ENCODE results near the gene LPIN1. TPM values are rescaled to one million over a fixed set of nuclear protein-coding genes. Genes with fewer than 3 reads are reported as not detected.

LPIN1 gene
- total and polyA plus RNA-seq, 2 donors (not counting 1 experiment from before 2014, with no cell fraction given) = 36.3 to 99.1 TPM

- WGBS (ENCODE audit: insufficient coverage) = 90% methylated on average over 7 of the region's 7 CpGs
- POLR2A ChIA-PET = interaction anchor here (1.6 kb wide), 1 partner anchor 10 kb away, joined by 7 read pairs; no protein-coding TSS in a partner anchor
- DNase-seq (no peak), ATAC-seq (ENCODE audit: low read depth) (no peak)
- peaks cover 8% of the 10 kb centered on the region for H4K20me1 ChIP-seq (ENCODE audit: control insufficient read depth, insufficient read depth, low read length, poor library complexity, severe bottlenecking)
- no peak overlapping the region for H3K27ac ChIP-seq (ENCODE audit: low read length in 2 of 2)
- Mint-ChIP-seq H3K27ac (peak overlapping the region; percentile 15), H3K4me3 (no peak overlapping the region), H3K27me3 (no peaks in the 10 kb centered on the region), H3K9me3 (ENCODE audit: insufficient read depth) (no peaks in the 10 kb centered on the region), H3K4me1 (peaks cover 43% of the 10 kb centered on the region)
- no peaks in the 10 kb centered on the region for H3K9me3 ChIP-seq (ENCODE audit: control extremely low read depth in 1 of 3, control insufficient read depth in 2 of 3, insufficient read depth in 1 of 3, low read length in 2 of 3)
- H3K27me3 ChIP-seq (replicated peaks in 1 of 4; ENCODE audit: control extremely low read depth in 1 of 4, control insufficient read depth in 3 of 4, insufficient read depth in 4 of 4, low read length in 3 of 4) = no peaks in the 10 kb centered on the region
- intact Hi-C loops (cut with micrococcal nuclease) = no loop called here
- no peak overlapping the region for H2AFZ ChIP-seq (ENCODE audit: insufficient read depth, low read depth, low read length, poor library complexity, severe bottlenecking)
- peaks cover 31 to 46% of the 10 kb centered on the region in 2 donors for H3K4me1 ChIP-seq (ENCODE audit: control insufficient read depth in 2 of 2, insufficient read depth in 2 of 2, low read length in 2 of 2)
- TF ChIP-seq EZH2 (IDR thresholded peaks at IDR 0.05; ENCODE audit: borderline replicate concordance, insufficient read depth, low read depth, low read length, poor library complexity, severe bottlenecking) (no peak), CTCF (IDR thresholded peaks at IDR 0.05) (no peak)
- no peaks in the 10 kb centered on the region for H3K36me3 ChIP-seq (replicated peaks in 1 of 2; ENCODE audit: control extremely low read depth in 1 of 2, control insufficient read depth in 1 of 2, extremely low read depth in 1 of 2, insufficient read depth in 2 of 2, low read length in 1 of 2)
- no peak overlapping the region for H3K4me3 ChIP-seq (ENCODE audit: control extremely low read depth in 1 of 5, extremely low read depth in 1 of 5, insufficient read depth in 1 of 5, low read depth in 2 of 5, low read length in 4 of 5)
- H3K4me2 ChIP-seq (replicated peaks; ENCODE audit: low read depth, low read length, poor library complexity, severe bottlenecking) = peak overlapping the region; percentile 43
- H3K9ac ChIP-seq (ENCODE audit: low read length) = no peak overlapping the region
- peaks cover 41% of the 10 kb centered on the region for H3K79me2 ChIP-seq (ENCODE audit: control insufficient read depth, insufficient read depth, low read length)
- CTCF ChIA-PET = interaction anchor here (1.1 to 24.5 kb wide), 6 partner anchors 10 to 48 kb away, joined by 3 to 411 read pairs (median 8); no protein-coding TSS in a partner anchor
Measured at GRCh38 chr2:11743366-11743765, 3.1 kb upstream of the LPIN1 start.

- intact Hi-C loops (cut with micrococcal nuclease) = loop anchor here (1.0 kb wide), 1 partner anchor 9 kb away; no protein-coding TSS in a partner anchor
- Histone ChIP-seq H3K9ac (ENCODE audit: low read length) (peak overlapping the region; percentile 1), H3K36me3 (replicated peaks in 1 of 2; ENCODE audit: control extremely low read depth in 1 of 2, control insufficient read depth in 1 of 2, extremely low read depth in 1 of 2, insufficient read depth in 2 of 2, low read length in 1 of 2) (no peaks in the 10 kb centered on the region), H3K27me3 (replicated peaks in 1 of 4; ENCODE audit: control extremely low read depth in 1 of 4, control insufficient read depth in 3 of 4, insufficient read depth in 4 of 4, low read length in 3 of 4) (no peaks in the 10 kb centered on the region), H3K4me2 (replicated peaks; ENCODE audit: low read depth, low read length, poor library complexity, severe bottlenecking) (peak overlapping the region; percentile 43), H3K4me1 (ENCODE audit: control insufficient read depth in 2 of 2, insufficient read depth in 2 of 2, low read length in 2 of 2) (peaks cover 37 to 52% of the 10 kb centered on the region in 2 donors), H3K79me2 (ENCODE audit: control insufficient read depth, insufficient read depth, low read length) (peaks cover 47% of the 10 kb centered on the region), H4K20me1 (ENCODE audit: control insufficient read depth, insufficient read depth, low read length, poor library complexity, severe bottlenecking) (peaks cover 14% of the 10 kb centered on the region), H3K27ac (ENCODE audit: low read length in 2 of 2) (no peak overlapping the region), H2AFZ (ENCODE audit: insufficient read depth, low read depth, low read length, poor library complexity, severe bottlenecking) (no peak overlapping the region), H3K9me3 (ENCODE audit: control extremely low read depth in 1 of 3, control insufficient read depth in 2 of 3, insufficient read depth in 1 of 3, low read length in 2 of 3) (no peaks in the 10 kb centered on the region), H3K4me3 (ENCODE audit: control extremely low read depth in 1 of 5, extremely low read depth in 1 of 5, insufficient read depth in 1 of 5, low read depth in 2 of 5, low read length in 4 of 5) (peak overlapping the region in 2 of 5 experiments; percentile 3 to 17)
- peak; percentile 43 for ATAC-seq (ENCODE audit: low read depth)
- ChIA-PET POLR2A (interaction anchor here (1.6 kb wide), 1 partner anchor 9 kb away, joined by 7 read pairs; no protein-coding TSS in a partner anchor), CTCF (interaction anchor here (0.9 to 24.5 kb wide), 11 partner anchors 9 to 983 kb away, joined by 3 to 411 read pairs (median 4); no protein-coding TSS in a partner anchor)
- peak overlapping the region; percentile 63 for H3K4me3 Mint-ChIP-seq
- no peak for TF ChIP-seq EZH2 (IDR thresholded peaks at IDR 0.05; ENCODE audit: borderline replicate concordance, insufficient read depth, low read depth, low read length, poor library complexity, severe bottlenecking)
- no peak for TF ChIP-seq CTCF (IDR thresholded peaks at IDR 0.05)
- H3K27me3 Mint-ChIP-seq = no peaks in the 10 kb centered on the region
- peak overlapping the region; percentile 85 for H3K27ac Mint-ChIP-seq
- no peaks in the 10 kb centered on the region for H3K9me3 Mint-ChIP-seq (ENCODE audit: insufficient read depth)
- WGBS (ENCODE audit: insufficient coverage) = 41% methylated on average over 3 of the region's 10 CpGs
- H3K4me1 Mint-ChIP-seq = peaks cover 49% of the 10 kb centered on the region
- peak; percentile 72 for DNase-seq
Measured at GRCh38 chr2:11743846-11744553, 2.4 kb upstream of the LPIN1 start.

Data from B cell (primary cell).